B cell (primary cell): Measurements from ENCODE around the gene PEX7. TPM values are rescaled to one million over a fixed set of nuclear protein-coding genes. Genes with fewer than 3 reads are reported as not detected.

ENCODE experiments used
- ATAC-seq: fragments of 200-7000 bp; cut with Tn5 transposase; one replicate; pipeline ENCODE4 v1.10.0; 2021; ENCODE audit warnings: low read depth, mild to moderate bottlenecking, moderate number of reproducible peaks, moderate library complexity
- CTCF ChIA-PET: fragments of 350-600 bp; sonication (Branson Sonifier 250); formaldehyde crosslinking; loops from one replicate; lab custom pipeline; 2021; ENCODE audit warnings: antibody characterized with exemption, inconsistent platforms; lab: Charles Lee
- POLR2A ChIA-PET: fragments of 350-600 bp; sonication (Branson Sonifier 250); formaldehyde crosslinking; loops from one replicate; lab custom pipeline; 2021; ENCODE audit warnings: antibody characterized with exemption; lab: Charles Lee
- DNase-seq: peaks from one replicate; pipeline ENCODE4 v3.0.0; 2013
- H2AFZ ChIP-seq: 2 replicates; pipeline ENCODE4 v1.6.1; 2012; ENCODE audit warnings: mild to moderate bottlenecking, low read depth, low read length; ENCODE audit not compliant: insufficient read depth, poor library complexity, severe bottlenecking
- H3K27ac ChIP-seq, 2 donors: 1 replicate in 1 of 2; 2 replicates in 1 of 2; pipeline ENCODE4 v1.5.1; 2012 to 2013; ENCODE audit warnings: low read length in 2 of 2, mild to moderate bottlenecking in 2 of 2, moderate library complexity in 1 of 2
- H3K27me3 ChIP-seq, 4 experiments: fragments of 200-600 bp in 1 of 4; sonication (generic) in 1 of 4; replicated peaks in 1 of 4; 1 replicate in 2 of 4; 2 replicates in 2 of 4; pipeline versions ENCODE4 v1.6.1 to v1.7.0; 2013 to 2016; ENCODE audit warnings: low read length in 3 of 4, mild to moderate bottlenecking in 2 of 4, mixed read lengths in 1 of 4, moderate library complexity in 1 of 4; ENCODE audit not compliant: insufficient read depth in 4 of 4, control insufficient read depth in 3 of 4; ENCODE audit errors: control extremely low read depth in 1 of 4
- H3K36me3 ChIP-seq, 2 experiments: replicated peaks in 1 of 2; 1 replicate in 1 of 2; 2 replicates in 1 of 2; pipeline versions ENCODE4 v1.6.1 to v1.7.1; 2013; ENCODE audit warnings: low read length in 1 of 2; ENCODE audit not compliant: insufficient read depth in 2 of 2, control insufficient read depth in 1 of 2; ENCODE audit errors: control extremely low read depth in 1 of 2, extremely low read depth in 1 of 2
- H3K4me1 ChIP-seq, 2 donors: fragments of 200-600 bp in 1 of 2; sonication (generic) in 1 of 2; 1 replicate in 1 of 2; 2 replicates in 1 of 2; pipeline versions ENCODE4 v1.5.1 to v1.6.1; 2013 to 2017; ENCODE audit warnings: low read length in 2 of 2; ENCODE audit not compliant: control insufficient read depth in 2 of 2, insufficient read depth in 2 of 2
- H3K4me2 ChIP-seq: replicated peaks from 2 replicates; pipeline ENCODE3; 2012; ENCODE audit warnings: mild to moderate bottlenecking, low read depth, low read length; ENCODE audit not compliant: poor library complexity, severe bottlenecking
- H3K4me3 ChIP-seq, 5 experiments: fragments of 200-600 bp in 1 of 5; sonication (generic) in 1 of 5; 1 replicate in 3 of 5; 2 replicates in 2 of 5; pipeline versions ENCODE4 v1.5.1 to v1.7.0; 2011 to 2016; ENCODE audit warnings: low read length in 4 of 5, mild to moderate bottlenecking in 4 of 5, low read depth in 2 of 5, control low read depth in 1 of 5, moderate library complexity in 1 of 5; ENCODE audit not compliant: insufficient read depth in 1 of 5; ENCODE audit errors: control extremely low read depth in 1 of 5, extremely low read depth in 1 of 5
- H3K79me2 ChIP-seq: fragments of 200-600 bp; sonication (generic); one replicate; pipeline ENCODE4 v1.6.0; 2016; ENCODE audit warnings: low read length; ENCODE audit not compliant: control insufficient read depth, insufficient read depth
- H3K9ac ChIP-seq: fragments of 200-600 bp; sonication (generic); 2 replicates; pipeline ENCODE4 v1.6.1; 2017; ENCODE audit warnings: mild to moderate bottlenecking, low read length, moderate library complexity
- H3K9me3 ChIP-seq, 3 donors: one replicate each; pipeline versions ENCODE4 v1.6.1 to v1.7.1; 2013; ENCODE audit warnings: low read length in 2 of 3; ENCODE audit not compliant: control insufficient read depth in 2 of 3, insufficient read depth in 1 of 3; ENCODE audit errors: control extremely low read depth in 1 of 3
- H4K20me1 ChIP-seq: 2 replicates; pipeline ENCODE4 v1.6.0; 2012; ENCODE audit warnings: mild to moderate bottlenecking, low read length; ENCODE audit not compliant: insufficient read depth, control insufficient read depth, poor library complexity, severe bottlenecking
- H3K27ac Mint-ChIP-seq: one replicate; pipeline ENCODE4 v1.8.0; 2021; ENCODE audit warnings: mixed read lengths
- H3K27me3 Mint-ChIP-seq: one replicate; pipeline ENCODE4 v1.8.0; 2021; ENCODE audit warnings: mixed read lengths
- H3K4me1 Mint-ChIP-seq: one replicate; pipeline ENCODE4 v1.8.0; 2021; ENCODE audit warnings: mixed read lengths
- H3K4me3 Mint-ChIP-seq: one replicate; pipeline ENCODE4 v1.8.0; 2021; ENCODE audit warnings: mixed read lengths
- H3K9me3 Mint-ChIP-seq: one replicate; pipeline ENCODE4 v1.8.0; 2022; ENCODE audit warnings: mixed read lengths; ENCODE audit not compliant: insufficient read depth
- CTCF ChIP-seq: fragments of 200-600 bp; IDR thresholded peaks from one replicate; pipeline ENCODE4 v1.8.0; 2022; ENCODE audit warnings: antibody characterized with exemption, mild to moderate bottlenecking
- EZH2 ChIP-seq: IDR thresholded peaks from 2 replicates; pipeline ENCODE4 v1.6.1; 2012; ENCODE audit warnings: borderline replicate concordance, low read depth, mild to moderate bottlenecking, moderate library complexity, low read length; ENCODE audit not compliant: insufficient read depth, poor library complexity, severe bottlenecking
- WGBS: methylation state at CpG from one replicate; pipeline ENCODE4 v1.1.5; 2013; ENCODE audit warnings: missing lambda C conversion rate; ENCODE audit not compliant: insufficient coverage; 5-methylcytosine and 5-hydroxymethylcytosine counted together
- intact Hi-C: fragments of 100-400 bp; cut with micrococcal nuclease; formaldehyde crosslinking; loops from one replicate; pipeline ENCODE4 v1.10.0; 2022
- polyA plus RNA-seq: library from polyadenylated mRNA; depleted of rRNA; stranded (reverse); fragments of >200 nt; gene quantifications from 2 replicates; pipeline ENCODE4 v1.2.3, GENCODE V29; 2012
- small RNA-seq: library from RNA; depleted of rRNA; stranded (forward); fragments of <200 nt; gene quantifications from one replicate; pipeline ENCODE3, GENCODE V24; 2012; ENCODE audit warnings: low replicate concordance, low read depth; ENCODE audit not compliant: insufficient read length
- total RNA-seq, 2 donors: library from RNA; stranded (reverse); fragments of 120-200 nt in 1 of 2; gene quantifications; 1 replicate in 1 of 2; 2 replicates in 1 of 2; pipeline versions ENCODE4 v1.2.3 to v1.2.4, GENCODE V29; 2013 to 2022

PEX7 gene
- total and polyA plus RNA-seq, 2 donors (not counting 1 experiment from before 2014, with no cell fraction given), result 3.9 TPM

GRCh38 chr6:136962661-136963060 lies 140.3 kb downstream of the PEX7 start:
- H3K9ac ChIP-seq, result no peak overlapping the region
- no peaks in the 10 kb centered on the region for H3K36me3 ChIP-seq
- no peak overlapping the region for H2AFZ ChIP-seq
- no peaks in the 10 kb centered on the region for H4K20me1 ChIP-seq
- no peaks in the 10 kb centered on the region for H3K79me2 ChIP-seq
- H3K4me3 Mint-ChIP-seq, result no peak overlapping the region
- DNase-seq (no peak), ATAC-seq (no peak)
- no peak overlapping the region for H3K27ac ChIP-seq
- TF ChIP-seq EZH2, result no peak
- no peak for TF ChIP-seq CTCF
- ChIA-PET POLR2A (no interaction called here), CTCF (no interaction called here)
- peaks cover 17% of the 10 kb centered on the region for H3K27me3 Mint-ChIP-seq
- 8% methylated on average over 2 of the region's 4 CpGs for WGBS
- H3K4me2 ChIP-seq, result no peak overlapping the region
- peaks cover 0 to 5% (median 0%) of the 10 kb centered on the region in 4 experiments for H3K27me3 ChIP-seq
- intact Hi-C loops, result loop anchor here (10.0 kb wide), 1 partner anchor 202 kb away; no protein-coding TSS in a partner anchor
- H3K4me1 Mint-ChIP-seq, result peaks cover 5% of the 10 kb centered on the region
- no peaks in the 10 kb centered on the region for H3K9me3 Mint-ChIP-seq
- no peak overlapping the region for H3K27ac Mint-ChIP-seq
- no peaks in the 10 kb centered on the region for H3K4me1 ChIP-seq
- H3K9me3 ChIP-seq, result no peaks in the 10 kb centered on the region
- no peak overlapping the region for H3K4me3 ChIP-seq

- peaks cover 8% of the 10 kb centered on the region for H3K4me1 Mint-ChIP-seq
- Histone ChIP-seq H4K20me1 (no peaks in the 10 kb centered on the region), H2AFZ (no peak overlapping the region), H3K4me1 (peaks cover 3% of the 10 kb centered on the region in 2 donors), H3K9ac (no peak overlapping the region), H3K36me3 (no peaks in the 10 kb centered on the region), H3K27ac (no peak overlapping the region), H3K9me3 (no peaks in the 10 kb centered on the region), H3K4me2 (no peak overlapping the region), H3K27me3 (peaks cover 0 to 9% (median 0%) of the 10 kb centered on the region in 4 experiments), H3K79me2 (no peaks in the 10 kb centered on the region), H3K4me3 (no peak overlapping the region)
- POLR2A ChIA-PET, result no interaction called here
- peaks cover 23% of the 10 kb centered on the region for H3K27me3 Mint-ChIP-seq
- no peak overlapping the region for H3K4me3 Mint-ChIP-seq
- WGBS, result 86% methylated on average over 1 of the region's 2 CpGs
- intact Hi-C loops, result loop anchor here (10.0 kb wide), 1 partner anchor 202 kb away; no protein-coding TSS in a partner anchor
- no peak overlapping the region for H3K27ac Mint-ChIP-seq
- no peaks in the 10 kb centered on the region for H3K9me3 Mint-ChIP-seq
- CTCF ChIA-PET, result no interaction called here
- no peak for TF ChIP-seq EZH2
- TF ChIP-seq CTCF, result no peak
- DNase-seq, result no peak
- ATAC-seq, result no peak
These were observed 140.9 kb downstream of the PEX7 start for GRCh38 chr6:136963259-136963658.

Small RNA genes lying within 50 kb of the gene (small RNA-seq; reads per million reads assigned to genes)
- gene RF00019 (not detected), gene RF00443 (not detected)

Other genes starting within 250 kb of the PEX7 start
- gene MAP3K5, start 30.1 kb upstream of the PEX7 start, total RNA-seq, result 34.1 and 35.1 TPM in 2 replicates
- 5.7 and 8.0 TPM in 2 replicates for gene MAP3K5, start 30.1 kb upstream of the PEX7 start, polyA plus RNA-seq
- not detected in 2 replicates for gene SLC35D3, start 99.7 kb downstream of the PEX7 start, total RNA-seq
- gene SLC35D3, start 99.7 kb downstream of the PEX7 start, polyA plus RNA-seq, result not detected in 2 replicates
- gene IL20RA, start 222.4 kb downstream of the PEX7 start, total RNA-seq, result not detected in 2 replicates
- not detected in 2 replicates for gene IL20RA, start 222.4 kb downstream of the PEX7 start, polyA plus RNA-seq